Testis (tissue), 2 donors: Measurements from ENCODE around the gene HNRNPA3.

Experiments used
- CTCF ChIP-seq, 3 experiments: fragments of 450-650 bp in 2 of 3; fragments of 200-600 bp in 1 of 3; sonication (generic) in 1 of 3; IDR thresholded peaks; one replicate each; pipeline ENCODE4 v1.5.1; 2016 to 2019; ENCODE audit warnings: antibody characterized with exemption in 3 of 3, mild to moderate bottlenecking in 2 of 3, moderate library complexity in 1 of 3
- POLR2A ChIP-seq: fragments of 450-650 bp; IDR thresholded peaks from one replicate; pipeline ENCODE4 v1.6.1; 2017; ENCODE audit warnings: antibody characterized with exemption, mild to moderate bottlenecking, moderate library complexity

DNA sequence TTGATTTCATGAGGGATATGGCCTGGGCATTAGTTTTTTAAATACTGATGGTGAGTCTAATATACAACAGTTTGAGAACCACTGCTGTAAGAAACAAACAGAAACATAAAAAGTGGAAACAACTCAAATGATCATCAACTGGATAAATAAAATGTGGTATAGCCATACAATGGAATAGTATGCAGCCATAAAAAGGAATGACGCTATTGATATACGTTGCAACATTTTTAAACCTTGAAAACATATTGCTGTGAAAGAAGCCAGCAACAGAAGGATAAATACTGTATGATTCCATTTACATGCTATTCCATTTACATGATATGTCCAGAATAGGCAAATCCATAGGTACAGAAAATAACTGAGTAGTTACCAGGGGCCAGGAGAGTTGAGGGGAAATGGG is 45.5 kb downstream of the HNRNPA3 start:
- TF ChIP-seq CTCF (IDR thresholded peaks at IDR 0.05): no peak
- no peak for TF ChIP-seq POLR2A
